Ovary (tissue), 9 donors: ENCODE results near the gene LRRC58. TPM values are rescaled to one million over a fixed set of nuclear protein-coding genes. Genes with fewer than 3 reads are reported as not detected.

ENCODE experiments used
- DNase-seq, 5 donors: peaks; one replicate each; pipeline ENCODE4 v3.0.0-alpha.2; 2019 to 2020
- H3K27ac ChIP-seq, 2 donors: fragments of 200-600 bp; one replicate each; pipeline versions ENCODE4 v1.5.1 to v1.8.0; 2019 to 2022
- H3K27me3 ChIP-seq: fragments of 200-600 bp; one replicate; pipeline ENCODE4 v1.8.0; 2022
- H3K36me3 ChIP-seq: fragments of 200-600 bp; sonication (generic); one replicate; pipeline ENCODE4 v1.5.1; 2019
- H3K4me1 ChIP-seq: one replicate; pipeline ENCODE4 v1.8.1; 2013; ENCODE audit warnings: mild to moderate bottlenecking, moderate library complexity; ENCODE audit not compliant: insufficient read depth
- H3K4me3 ChIP-seq: fragments of 200-600 bp; sonication (generic); one replicate; pipeline ENCODE4 v1.5.1; 2017
- H3K9me3 ChIP-seq, 2 donors: fragments of 200-600 bp in 1 of 2; sonication (generic) in 1 of 2; one replicate each; pipeline versions ENCODE4 v1.5.1 to v1.8.1; 2013 to 2019; ENCODE audit warnings: mild to moderate bottlenecking in 1 of 2, moderate library complexity in 1 of 2
- CTCF ChIP-seq, 3 donors: fragments of 450-650 bp in 2 of 3; fragments of 200-600 bp in 1 of 3; IDR thresholded peaks; one replicate each; pipeline versions ENCODE4 v1.5.1 to v1.8.0; 2016 to 2022; ENCODE audit warnings: antibody characterized with exemption in 3 of 3, mild to moderate bottlenecking in 1 of 3
- EP300 ChIP-seq: sonication (generic); formaldehyde crosslinking; IDR thresholded peaks from one replicate; pipeline ENCODE4 v1.6.1; 2017; ENCODE audit warnings: antibody characterized with exemption
- POLR2A ChIP-seq: fragments of 450-650 bp; IDR thresholded peaks from one replicate; pipeline ENCODE4 v1.6.1; 2017; ENCODE audit warnings: antibody characterized with exemption, mild to moderate bottlenecking, moderate library complexity
- whole genome bisulfite sequencing, 3 donors: extraction: QIAGEN DNeasy Blood & Tissue Kit in 1 of 3; methylation state at CpG; one replicate each; pipeline versions ENCODE4 v1.1.5 to v1.1.7; 2013 to 2017; 5-methylcytosine and 5-hydroxymethylcytosine counted together
- intact Hi-C, 4 donors: fragments of 100-400 bp; cut with DNase I; formaldehyde crosslinking; loops; one replicate each; pipeline versions ENCODE4 v1.11.0 to v1.15.1; 2022 to 2023
- polyA plus RNA-seq, 2 donors: library from polyadenylated mRNA; stranded (reverse); fragments of 200-250 nt in 1 of 2; fragments of 350-450 nt in 1 of 2; fragmentation: Illumina TruSeq in 1 of 2; extraction: RNeasy Lipid Tissue Mini Kit (QIAGEN cat#74804) in 1 of 2; gene quantifications; one replicate each; pipeline ENCODE4 v1.2.3, GENCODE V29; 2013 to 2014
- total RNA-seq, 7 donors: library from RNA; depleted of rRNA in 2 of 7; stranded (reverse); fragments of >200 nt in 2 of 7; fragmentation: NEBNext Ultra II Directional in 3 of 7; extraction: Animal tissue kit (Norgen Biotek cat#: 25700) in 3 of 7; gene quantifications; one replicate each; pipeline versions ENCODE4 v1.1.0 to v1.2.4, GENCODE V29; 2016 to 2023
- donor health status: DM: no; HTN: no; CAD: no; lungs with moderate emphysema.
- donor health status: DM: no; HTN: no; CAD: no.
- donor health status: Bipolar disorder and iron deficiency.
- donor health status: DM: yes; HTN: yes; CAD: no.
- donor health status: DM: no; HTN: no; CAD: no.
- donor health status: DM: yes; HTN: yes; CAD: no.

LRRC58 gene
- total and polyA plus RNA-seq, 9 donors = 10.3 to 41.8 (median 31.2) TPM

DNA sequence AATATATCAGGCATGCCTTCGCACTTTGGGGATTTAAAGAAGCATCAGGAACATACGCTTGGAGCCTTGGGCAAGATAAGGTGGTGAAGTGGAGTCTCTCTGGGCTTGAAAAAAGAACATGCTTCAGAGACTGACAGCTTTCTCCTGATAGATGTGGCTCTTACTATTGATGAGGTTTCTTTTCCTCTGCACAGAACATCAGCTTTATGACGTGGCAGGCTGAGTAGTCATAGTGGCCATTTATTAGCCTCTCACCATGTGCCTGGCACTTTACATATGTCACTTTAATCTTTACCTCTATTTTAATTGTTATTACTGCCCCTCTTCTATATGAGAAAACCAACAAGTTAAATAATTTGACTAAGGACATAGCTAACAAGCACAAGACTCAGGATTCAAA is 19.0 kb upstream of the LRRC58 start:
- no peaks in the 10 kb centered on the region for H3K36me3 ChIP-seq
- no peaks in the 10 kb centered on the region for H3K27me3 ChIP-seq
- no peaks in the 10 kb centered on the region for H3K4me1 ChIP-seq
- H3K27ac ChIP-seq = no peak overlapping the region
- WGBS, 3 donors = 80 to 82% (median 80%) methylated on average over 3 of the region's 3 CpGs
- no peak overlapping the region for H3K4me3 ChIP-seq
- TF ChIP-seq POLR2A = no peak
- no peak for TF ChIP-seq EP300
- TF ChIP-seq CTCF (IDR thresholded peaks at IDR 0.05) = no peak
- DNase-seq = no peak
- intact Hi-C loops = no loop called here
- H3K9me3 ChIP-seq = no peaks in the 10 kb centered on the region

DNA sequence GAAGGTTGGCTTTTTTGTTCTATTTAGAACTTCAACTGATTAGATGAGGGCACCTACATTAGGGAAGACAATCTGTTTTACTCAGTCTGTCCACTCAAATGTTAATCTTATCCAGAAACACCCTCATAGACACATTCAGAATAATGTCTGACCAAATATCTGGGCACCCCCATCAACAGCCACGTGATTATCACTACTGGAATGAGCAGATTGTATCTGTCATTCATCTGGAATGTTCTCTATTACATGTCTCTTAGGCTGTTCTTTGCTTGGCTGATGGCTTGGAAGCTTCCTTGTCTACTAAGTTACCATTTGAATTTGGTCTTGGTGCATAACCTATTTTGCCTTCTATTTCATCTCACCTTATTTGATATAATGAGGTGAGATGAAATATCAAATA is 15.7 kb upstream of the LRRC58 start:
- no peaks in the 10 kb centered on the region for H3K4me1 ChIP-seq
- intact Hi-C loops = no loop called here
- TF ChIP-seq POLR2A (no peak), EP300 (no peak), CTCF (IDR thresholded peaks at IDR 0.05) (no peak)
- WGBS, 3 donors = 26 to 27% (median 27%) methylated on average over 1 of the region's 1 CpG
- no peak overlapping the region for H3K27ac ChIP-seq
- no peak overlapping the region for H3K4me3 ChIP-seq
- no peaks in the 10 kb centered on the region for H3K9me3 ChIP-seq
- DNase-seq = no peak
- no peaks in the 10 kb centered on the region for H3K36me3 ChIP-seq
- H3K27me3 ChIP-seq = no peaks in the 10 kb centered on the region

GRCh38 chr3:120364101-120364500 is 14.9 kb upstream of the LRRC58 start:
- intact Hi-C loops = no loop called here
- Histone ChIP-seq H3K27ac (no peak overlapping the region), H3K9me3 (no peaks in the 10 kb centered on the region), H3K36me3 (no peaks in the 10 kb centered on the region), H3K4me3 (no peak overlapping the region), H3K4me1 (no peaks in the 10 kb centered on the region), H3K27me3 (no peaks in the 10 kb centered on the region)
- 77 to 84% (median 78%) methylated on average over 1 of the region's 1 CpG for WGBS, 3 donors
- TF ChIP-seq POLR2A = no peak
- no peak for TF ChIP-seq CTCF (IDR thresholded peaks at IDR 0.05)
- TF ChIP-seq EP300 = no peak
- DNase-seq = no peak

- DNase-seq = no peak
- Histone ChIP-seq H3K9me3 (no peaks in the 10 kb centered on the region), H3K36me3 (no peaks in the 10 kb centered on the region), H3K4me3 (no peak overlapping the region), H3K4me1 (no peaks in the 10 kb centered on the region), H3K27me3 (no peaks in the 10 kb centered on the region), H3K27ac (no peak overlapping the region)
- TF ChIP-seq CTCF (IDR thresholded peaks at IDR 0.05) = no peak
- TF ChIP-seq EP300 = no peak
- no peak for TF ChIP-seq POLR2A
- intact Hi-C loops = loop anchor here in 1 of 4 donors (10.0 kb wide), 1 partner anchor 263 kb away; the partner anchor contains the start of gene GSK3B
Measured at GRCh38 chr3:120357807-120358206, 8.7 kb upstream of the LRRC58 start.
